H9 (cell line): ENCODE data around the gene PRSS38. TPM values are rescaled to one million over a fixed set of nuclear protein-coding genes. Genes with fewer than 3 reads are reported as not detected.

Source experiments
- DNase-seq: peaks from one replicate; pipeline ENCODE4 v3.0.0-alpha.2; 2017
- H2AFZ ChIP-seq: one replicate; pipeline ENCODE4 v1.6.1; 2013; ENCODE audit warnings: mild to moderate bottlenecking, low read length, control low read depth, moderate library complexity
- H2AK5ac ChIP-seq: 2 replicates; pipeline ENCODE4 v1.6.1; 2013; ENCODE audit warnings: low read length, control low read depth, mixed read lengths; ENCODE audit not compliant: insufficient read length
- H2BK120ac ChIP-seq: one replicate; pipeline ENCODE4 v1.6.1; 2013; ENCODE audit warnings: low read depth, mild to moderate bottlenecking, low read length, control low read depth, inconsistent platforms; ENCODE audit not compliant: poor library complexity, severe bottlenecking
- H2BK12ac ChIP-seq: 2 replicates; pipeline ENCODE4 v1.6.1; 2013; ENCODE audit warnings: low read length, control low read depth, mixed read lengths, low read depth; ENCODE audit not compliant: insufficient read length
- H2BK15ac ChIP-seq: 2 replicates; pipeline ENCODE4 v1.6.1; 2013; ENCODE audit warnings: low read depth, low read length, control low read depth
- H2BK20ac ChIP-seq: one replicate; pipeline ENCODE4 v1.6.1; 2013; ENCODE audit warnings: low read depth, mild to moderate bottlenecking, low read length, control low read depth, inconsistent platforms; ENCODE audit not compliant: poor library complexity, severe bottlenecking
- H2BK5ac ChIP-seq: 2 replicates; pipeline ENCODE4 v1.6.1; 2013; ENCODE audit warnings: low read length, control low read depth, mixed read lengths; ENCODE audit not compliant: insufficient read length
- H3K14ac ChIP-seq: 2 replicates; pipeline ENCODE4 v1.6.1; 2013; ENCODE audit warnings: low read length, control low read depth; ENCODE audit not compliant: insufficient read depth
- H3K18ac ChIP-seq: 2 replicates; pipeline ENCODE4 v1.6.1; 2013; ENCODE audit warnings: low read depth, mild to moderate bottlenecking, mixed read lengths, low read length, control low read depth; ENCODE audit not compliant: insufficient read length
- H3K23ac ChIP-seq: 2 replicates; pipeline ENCODE4 v1.6.1; 2013; ENCODE audit warnings: low read length, control low read depth, mixed read lengths, low read depth; ENCODE audit not compliant: insufficient read length
- H3K23me2 ChIP-seq: 2 replicates; pipeline ENCODE4 v1.6.1; 2013; ENCODE audit warnings: low read depth, mild to moderate bottlenecking, mixed read lengths, low read length, control low read depth; ENCODE audit not compliant: insufficient read length, poor library complexity, severe bottlenecking
- H3K27ac ChIP-seq: 2 replicates; pipeline ENCODE4 v1.5.1; 2013; ENCODE audit warnings: low read length, control low read depth, mixed read lengths, low read depth; ENCODE audit not compliant: insufficient read length
- H3K27me3 ChIP-seq: 2 replicates; pipeline ENCODE4 v1.6.1; 2013; ENCODE audit warnings: low read length, control low read depth, inconsistent platforms; ENCODE audit not compliant: insufficient read depth
- H3K4ac ChIP-seq: 2 replicates; pipeline ENCODE4 v1.6.1; 2013; ENCODE audit warnings: low read depth, mild to moderate bottlenecking, control low read depth, inconsistent platforms, low read length, moderate library complexity
- H3K4me1 ChIP-seq: 2 replicates; pipeline ENCODE4 v1.6.1; 2013; ENCODE audit warnings: low read length, control low read depth, inconsistent platforms; ENCODE audit not compliant: insufficient read depth
- H3K4me2 ChIP-seq: 2 replicates; pipeline ENCODE4 v1.6.1; 2013; ENCODE audit warnings: low read length, control low read depth, mixed read lengths; ENCODE audit not compliant: insufficient read length, insufficient read depth
- H3K56ac ChIP-seq: 2 replicates; pipeline ENCODE4 v1.6.1; 2013; ENCODE audit warnings: low read depth, mild to moderate bottlenecking, mixed read lengths, low read length, control low read depth; ENCODE audit not compliant: insufficient read length
- H3K79me1 ChIP-seq: 2 replicates; pipeline ENCODE4 v1.6.1; 2013; ENCODE audit warnings: low read depth, mild to moderate bottlenecking, moderate library complexity, low read length, control low read depth, inconsistent platforms; ENCODE audit not compliant: insufficient read depth, poor library complexity, severe bottlenecking
- H3K79me2 ChIP-seq: 2 replicates; pipeline ENCODE4 v1.6.1; 2013; ENCODE audit warnings: low read length, control low read depth, inconsistent platforms; ENCODE audit not compliant: insufficient read depth
- H3K9ac ChIP-seq: 2 replicates; pipeline ENCODE4 v1.6.1; 2013; ENCODE audit warnings: low read length, control low read depth, mixed read lengths; ENCODE audit not compliant: insufficient read length; ENCODE audit errors: extremely low read depth
- H3K9me3 ChIP-seq: one replicate; pipeline ENCODE4 v1.6.1; 2013; ENCODE audit warnings: low read depth, low read length, inconsistent platforms; ENCODE audit not compliant: control insufficient read depth
- H3T11ph ChIP-seq: one replicate; pipeline ENCODE4 v1.6.1; 2013; ENCODE audit warnings: mild to moderate bottlenecking, low read length, control low read depth, inconsistent platforms
- H4K20me1 ChIP-seq: one replicate; pipeline ENCODE4 v1.6.1; 2013; ENCODE audit not compliant: control insufficient read depth, insufficient read length, insufficient read depth
- H4K5ac ChIP-seq: 2 replicates; pipeline ENCODE4 v1.6.1; 2013; ENCODE audit warnings: low read depth, mild to moderate bottlenecking, mixed read lengths, low read length, control low read depth; ENCODE audit not compliant: insufficient read length
- H4K8ac ChIP-seq: replicated peaks from 2 replicates; pipeline ENCODE4 v1.6.1; 2013; ENCODE audit warnings: low read length, control low read depth, mixed read lengths, low read depth; ENCODE audit not compliant: insufficient read length
- H4K91ac ChIP-seq: 2 replicates; pipeline ENCODE4 v1.6.1; 2013; ENCODE audit warnings: low read depth, mild to moderate bottlenecking, moderate library complexity, mixed read lengths, low read length, control low read depth; ENCODE audit not compliant: insufficient read length
- H3K27ac Mint-ChIP-seq, 3 experiments: 2 replicates in 2 of 3; 3 replicates in 1 of 3; pipeline ENCODE4 v1.8.0; 2020 to 2021; ENCODE audit warnings: mixed read lengths in 3 of 3, mild to moderate bottlenecking in 1 of 3, moderate library complexity in 1 of 3
- H3K27me3 Mint-ChIP-seq: 2 replicates; pipeline ENCODE4 v1.8.0; 2021; ENCODE audit warnings: low read depth, mild to moderate bottlenecking, moderate library complexity, mixed read lengths
- H3K36me3 Mint-ChIP-seq, 3 experiments: 2 replicates in 2 of 3; 3 replicates in 1 of 3; pipeline ENCODE4 v1.8.0; 2020 to 2021; ENCODE audit warnings: low read depth in 3 of 3, mixed read lengths in 3 of 3; ENCODE audit not compliant: insufficient read depth in 1 of 3
- H3K4me1 Mint-ChIP-seq, 2 experiments: 2 replicates each; pipeline ENCODE4 v1.8.0; 2020; ENCODE audit warnings: mixed read lengths in 2 of 2
- H3K4me3 Mint-ChIP-seq, 2 experiments: 2 replicates in 1 of 2; 3 replicates in 1 of 2; pipeline ENCODE4 v1.8.0; 2020 to 2021; ENCODE audit warnings: mild to moderate bottlenecking in 2 of 2, mixed read lengths in 2 of 2, moderate library complexity in 1 of 2
- H3K9me3 Mint-ChIP-seq, 2 experiments: 2 replicates in 1 of 2; 3 replicates in 1 of 2; pipeline ENCODE4 v1.8.0; 2020; ENCODE audit warnings: mild to moderate bottlenecking in 2 of 2, mixed read lengths in 2 of 2, moderate library complexity in 1 of 2
- CTCF ChIP-seq: fragments of 200-600 bp; sonication (generic); conservative IDR thresholded peaks from 3 replicates; pipeline ENCODE4 v1.8.0; 2021; ENCODE audit warnings: antibody characterized with exemption, mild to moderate bottlenecking
- WGBS: extraction: QIAGEN DNeasy Blood & Tissue Kit; methylation state at CpG from one replicate; pipeline ENCODE4 v1.1.7; 2013; ENCODE audit warnings: missing lambda C conversion rate, low lambda C conversion rate, mixed read lengths; ENCODE audit not compliant: insufficient read length; ENCODE audit errors: extremely low coverage; 5-methylcytosine and 5-hydroxymethylcytosine counted together
- total RNA-seq: library from RNA; stranded (reverse); gene quantifications from 2 replicates; pipeline ENCODE4 v1.2.1, GENCODE V29; 2021

Gene PRSS38
- total RNA-seq, 1 experiment from 2014 or later = not detected

GRCh38 chr1:227855687-227856086 is 40.2 kb downstream of the PRSS38 start:
- Histone ChIP-seq H4K8ac (no peak overlapping the region), H3K27ac (no peak overlapping the region), H3K79me1 (no peaks in the 10 kb centered on the region), H3K79me2 (no peaks in the 10 kb centered on the region), H3K23ac (no peak overlapping the region), H3T11ph (no peak overlapping the region), H3K56ac (no peak overlapping the region), H3K4me2 (no peak overlapping the region), H4K20me1 (no peaks in the 10 kb centered on the region), H2BK15ac (no peak overlapping the region), H4K91ac (no peak overlapping the region), H2AFZ (no peak overlapping the region), H4K5ac (no peak overlapping the region), H2BK12ac (no peak overlapping the region), H2BK5ac (no peak overlapping the region), H3K9me3 (no peaks in the 10 kb centered on the region), H3K18ac (no peak overlapping the region), H2AK5ac (no peak overlapping the region), H3K4ac (no peak overlapping the region), H3K4me1 (no peaks in the 10 kb centered on the region), H2BK20ac (no peak overlapping the region), H3K9ac (no peak overlapping the region), H3K23me2 (no peaks in the 10 kb centered on the region), H3K14ac (no peak overlapping the region), H2BK120ac (no peak overlapping the region), H3K27me3 (no peaks in the 10 kb centered on the region)
- Mint-ChIP-seq H3K27ac (no peak overlapping the region), H3K9me3 (peaks cover 0 to 2% of the 10 kb centered on the region in 2 experiments; a peak in 2 of 5 replicates), H3K36me3 (peaks cover 0 to 3% (median 0%) of the 10 kb centered on the region in 3 experiments; a peak in 3 of 7 replicates), H3K4me1 (no peaks in the 10 kb centered on the region), H3K4me3 (no peak overlapping the region), H3K27me3 (peaks cover 7% of the 10 kb centered on the region)
- no peak for TF ChIP-seq CTCF
- WGBS = no CpG with 5 or more reads among the region's 4 CpGs
- no peak for DNase-seq
